ENCODE results near the gene INPP4A. TPM values are rescaled to one million over a fixed set of nuclear protein-coding genes. Genes with fewer than 3 reads are reported as not detected.

The INPP4A gene
- total RNA-seq, 1 donor from 2014 or later, result 18.0 TPM

- H3K27me3 ChIP-seq (ENCODE audit: control insufficient read depth, insufficient read depth, low read length), result no peaks in the 10 kb centered on the region
- DNase-seq (ENCODE audit: low read depth), result no peak
- H3K4me3 ChIP-seq (ENCODE audit: low read depth, low read length), result no peak overlapping the region
- no peak for TF ChIP-seq CTCF (IDR thresholded peaks at IDR 0.05; ENCODE audit: insufficient read depth, low read length, poor library complexity, severe bottlenecking)
- H3K36me3 ChIP-seq (ENCODE audit: control insufficient read depth, insufficient read depth, low read length), result no peaks in the 10 kb centered on the region
Observed at GRCh38 chr2:98463988-98464771, 19.5 kb downstream of the INPP4A start.

GRCh38 chr2:98464772-98465310 lies 20.2 kb downstream of the INPP4A start:
- DNase-seq (ENCODE audit: low read depth), result no peak
- H3K27me3 ChIP-seq (ENCODE audit: control insufficient read depth, insufficient read depth, low read length), result no peaks in the 10 kb centered on the region
- no peak overlapping the region for H3K4me3 ChIP-seq (ENCODE audit: low read depth, low read length)
- no peaks in the 10 kb centered on the region for H3K36me3 ChIP-seq (ENCODE audit: control insufficient read depth, insufficient read depth, low read length)
- no peak for TF ChIP-seq CTCF (IDR thresholded peaks at IDR 0.05; ENCODE audit: insufficient read depth, low read length, poor library complexity, severe bottlenecking)

- TF ChIP-seq CTCF (IDR thresholded peaks at IDR 0.05; ENCODE audit: insufficient read depth, low read length, poor library complexity, severe bottlenecking), result no peak
- DNase-seq (ENCODE audit: low read depth), result no peak
Observed at GRCh38 chr2:98465456-98466226, 21.0 kb downstream of the INPP4A start.

GRCh38 chr2:98467082-98467536 lies 22.5 kb downstream of the INPP4A start:
- Histone ChIP-seq H3K27me3 (ENCODE audit: control insufficient read depth, insufficient read depth, low read length) (no peaks in the 10 kb centered on the region), H3K36me3 (ENCODE audit: control insufficient read depth, insufficient read depth, low read length) (no peaks in the 10 kb centered on the region), H3K4me3 (ENCODE audit: low read depth, low read length) (no peak overlapping the region)
- no peak for DNase-seq (ENCODE audit: low read depth)
- TF ChIP-seq CTCF (IDR thresholded peaks at IDR 0.05; ENCODE audit: insufficient read depth, low read length, poor library complexity, severe bottlenecking), result no peak

More at GRCh38 chr2:98465456-98466226, 21.0 kb downstream of the INPP4A start:
- Histone ChIP-seq H3K36me3 (ENCODE audit: control insufficient read depth, insufficient read depth, low read length) (no peaks in the 10 kb centered on the region), H3K4me3 (ENCODE audit: low read depth, low read length) (no peak overlapping the region), H3K27me3 (ENCODE audit: control insufficient read depth, insufficient read depth, low read length) (no peaks in the 10 kb centered on the region)

- Histone ChIP-seq H3K36me3 (ENCODE audit: control insufficient read depth, insufficient read depth, low read length) (no peaks in the 10 kb centered on the region), H3K27me3 (ENCODE audit: control insufficient read depth, insufficient read depth, low read length) (no peaks in the 10 kb centered on the region), H3K4me3 (ENCODE audit: low read depth, low read length) (no peak overlapping the region)
- no peak for DNase-seq (ENCODE audit: low read depth)
- TF ChIP-seq CTCF (IDR thresholded peaks at IDR 0.05; ENCODE audit: insufficient read depth, low read length, poor library complexity, severe bottlenecking), result no peak
Observed at GRCh38 chr2:98467652-98468051, 23.0 kb downstream of the INPP4A start.
